Neural crest cell (in vitro differentiated cells): ENCODE results near the gene PLEKHA5. TPM values are rescaled to one million over a fixed set of nuclear protein-coding genes. Genes with fewer than 3 reads are reported as not detected.
"Not testable (repeated sequence)": the region's sequence is repeated elsewhere in the genome, so short reads cannot be mapped to it uniquely, and the experiment has no call there.

ENCODE experiments used
- DNase-seq: peaks from one replicate; pipeline ENCODE4 v3.0.0; 2021; ENCODE audit warnings: low read depth, mixed read lengths, low spot score
- H3K27ac Mint-ChIP-seq: one replicate; pipeline ENCODE4 v1.8.0; 2021; ENCODE audit warnings: mild to moderate bottlenecking, mixed read lengths; ENCODE audit not compliant: unreplicated experiment
- H3K27me3 Mint-ChIP-seq: 2 replicates; pipeline ENCODE4 v1.8.0; 2021; ENCODE audit warnings: low read depth, mild to moderate bottlenecking, mixed read lengths
- H3K36me3 Mint-ChIP-seq: 2 replicates; pipeline ENCODE4 v1.8.0; 2021; ENCODE audit warnings: low read depth, mild to moderate bottlenecking, mixed read lengths
- H3K4me1 Mint-ChIP-seq: 2 replicates; pipeline ENCODE4 v1.8.0; 2021; ENCODE audit warnings: mixed read lengths
- H3K4me3 Mint-ChIP-seq: one replicate; pipeline ENCODE4 v1.8.0; 2021; ENCODE audit warnings: mild to moderate bottlenecking, mixed read lengths
- H3K9me3 Mint-ChIP-seq: 2 replicates; pipeline ENCODE4 v1.8.0; 2021; ENCODE audit warnings: mixed read lengths
- CTCF ChIP-seq: fragments of 200-600 bp; sonication (generic); conservative IDR thresholded peaks from 2 replicates; pipeline ENCODE4 v1.5.0; 2021; ENCODE audit warnings: antibody characterized with exemption, mild to moderate bottlenecking
- total RNA-seq: library from RNA; stranded (reverse); gene quantifications from 2 replicates; pipeline ENCODE4 v1.2.1, GENCODE V29; 2021

The PLEKHA5 gene
- total RNA-seq, 1 donor from 2014 or later = 39.2 TPM

GRCh38 chr12:19227880-19228210 is 98.3 kb downstream of the PLEKHA5 start:
- H3K27me3 Mint-ChIP-seq = no peaks in the 10 kb centered on the region
- H3K27ac Mint-ChIP-seq = no peak overlapping the region
- TF ChIP-seq CTCF = no peak
- peaks cover 13% of the 10 kb centered on the region for H3K4me1 Mint-ChIP-seq
- DNase-seq = no peak
- H3K4me3 Mint-ChIP-seq = no peak overlapping the region
- peaks cover 2% of the 10 kb centered on the region for H3K9me3 Mint-ChIP-seq
- H3K36me3 Mint-ChIP-seq = peaks cover 15% of the 10 kb centered on the region

- Mint-ChIP-seq H3K27ac (peak overlapping the region; percentile 14), H3K36me3 (peaks cover 15% of the 10 kb centered on the region), H3K4me1 (peaks cover 23% of the 10 kb centered on the region)
- not testable (repeated sequence) for H3K4me3 Mint-ChIP-seq, DNase-seq, H3K9me3 Mint-ChIP-seq, H3K27me3 Mint-ChIP-seq
Observed at GRCh38 chr12:19229021-19229420, 99.5 kb downstream of the PLEKHA5 start.

- peaks cover 33% of the 10 kb centered on the region for H3K4me1 Mint-ChIP-seq
- H3K27ac Mint-ChIP-seq = no peak overlapping the region
- DNase-seq = no peak
- no peak overlapping the region for H3K4me3 Mint-ChIP-seq
- H3K36me3 Mint-ChIP-seq = peaks cover 15% of the 10 kb centered on the region
- no peaks in the 10 kb centered on the region for H3K27me3 Mint-ChIP-seq
- TF ChIP-seq CTCF = no peak
- H3K9me3 Mint-ChIP-seq = peaks cover 2% of the 10 kb centered on the region
Observed at GRCh38 chr12:19230299-19230866, 100.8 kb downstream of the PLEKHA5 start.

DNA sequence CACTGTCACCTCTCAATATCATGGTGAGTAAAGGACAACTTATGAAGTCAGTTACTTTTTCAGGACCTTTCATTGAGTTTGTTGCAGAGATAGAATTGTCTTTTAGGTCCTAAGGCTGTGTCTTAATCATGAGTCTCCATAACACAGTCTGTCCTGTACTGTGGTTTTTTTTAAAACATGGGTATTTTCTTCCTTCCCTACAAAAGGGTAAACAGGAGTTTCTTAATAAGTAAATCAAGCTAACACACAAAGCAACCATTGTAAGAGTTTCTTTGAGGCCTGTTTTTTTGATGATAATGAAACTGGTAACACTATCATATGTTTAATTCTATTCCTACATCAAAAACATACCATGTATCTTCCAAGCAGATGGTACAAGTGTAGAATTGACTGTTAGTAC is 101.4 kb downstream of the PLEKHA5 start:
- DNase-seq = no peak
- H3K27me3 Mint-ChIP-seq = no peaks in the 10 kb centered on the region
- H3K27ac Mint-ChIP-seq = no peak overlapping the region
- H3K4me3 Mint-ChIP-seq = no peak overlapping the region
- H3K36me3 Mint-ChIP-seq = peaks cover 15% of the 10 kb centered on the region
- peaks cover 2% of the 10 kb centered on the region for H3K9me3 Mint-ChIP-seq
- no peak for TF ChIP-seq CTCF
- H3K4me1 Mint-ChIP-seq = peaks cover 38% of the 10 kb centered on the region

- peaks cover 2% of the 10 kb centered on the region for H3K9me3 Mint-ChIP-seq
- H3K4me3 Mint-ChIP-seq = peak overlapping the region; percentile 5
- H3K27ac Mint-ChIP-seq = no peak overlapping the region
- no peaks in the 10 kb centered on the region for H3K27me3 Mint-ChIP-seq
- peaks cover 44% of the 10 kb centered on the region for H3K4me1 Mint-ChIP-seq
- DNase-seq = no peak
- peaks cover 6% of the 10 kb centered on the region for H3K36me3 Mint-ChIP-seq
- TF ChIP-seq CTCF = no peak
Observed at GRCh38 chr12:19234171-19234704, 104.7 kb downstream of the PLEKHA5 start.

GRCh38 chr12:19234981-19235871 is 105.7 kb downstream of the PLEKHA5 start:
- H3K27ac Mint-ChIP-seq = peak overlapping the region; percentile 47
- H3K27me3 Mint-ChIP-seq = no peaks in the 10 kb centered on the region
- H3K4me1 Mint-ChIP-seq = peaks cover 53% of the 10 kb centered on the region
- H3K4me3 Mint-ChIP-seq = peak overlapping the region; percentile 74
- no peaks in the 10 kb centered on the region for H3K9me3 Mint-ChIP-seq
- DNase-seq = no peak
- no peaks in the 10 kb centered on the region for H3K36me3 Mint-ChIP-seq
- TF ChIP-seq CTCF = no peak
